ENCODE measurements around the gene INPP4B.

- TF ChIP-seq CTCF (IDR thresholded peaks at IDR 0.05) (no peak), POLR2A (IDR thresholded peaks at IDR 0.05) (no peak)
Measured at GRCh38 chr4:142120921-142121320, 725.2 kb downstream of the INPP4B start.

Data from body of pancreas (tissue), 4 donors.